Spleen (tissue), 7 donors: Measurements from ENCODE around the gene UTP25.

Experiments
- CTCF ChIP-seq, 11 experiments: fragments of 200-600 bp in 7 of 11; fragments of 450-650 bp in 4 of 11; sonication (generic) in 4 of 11; IDR thresholded peaks in 8 of 11; conservative IDR thresholded peaks in 3 of 11; 1 replicate in 7 of 11; 2 replicates in 4 of 11; pipeline versions ENCODE4 v1.4.0 to v1.8.0; 2016 to 2021; ENCODE audit warnings: antibody characterized with exemption in 11 of 11, inconsistent platforms in 4 of 11, mild to moderate bottlenecking in 1 of 11
- POLR2AphosphoS5 ChIP-seq, 3 donors: sonication (generic); formaldehyde crosslinking; IDR thresholded peaks; one replicate each; pipeline ENCODE4 v1.5.1; 2017; ENCODE audit warnings: antibody characterized with exemption in 3 of 3
- donor health status: DM: no; HTN: no; CAD: no; lungs with moderate emphysema.
- donor health status: DM: no; HTN: no; CAD: no.
- donor health status: DM: no; HTN: no; CAD: no.

DNA sequence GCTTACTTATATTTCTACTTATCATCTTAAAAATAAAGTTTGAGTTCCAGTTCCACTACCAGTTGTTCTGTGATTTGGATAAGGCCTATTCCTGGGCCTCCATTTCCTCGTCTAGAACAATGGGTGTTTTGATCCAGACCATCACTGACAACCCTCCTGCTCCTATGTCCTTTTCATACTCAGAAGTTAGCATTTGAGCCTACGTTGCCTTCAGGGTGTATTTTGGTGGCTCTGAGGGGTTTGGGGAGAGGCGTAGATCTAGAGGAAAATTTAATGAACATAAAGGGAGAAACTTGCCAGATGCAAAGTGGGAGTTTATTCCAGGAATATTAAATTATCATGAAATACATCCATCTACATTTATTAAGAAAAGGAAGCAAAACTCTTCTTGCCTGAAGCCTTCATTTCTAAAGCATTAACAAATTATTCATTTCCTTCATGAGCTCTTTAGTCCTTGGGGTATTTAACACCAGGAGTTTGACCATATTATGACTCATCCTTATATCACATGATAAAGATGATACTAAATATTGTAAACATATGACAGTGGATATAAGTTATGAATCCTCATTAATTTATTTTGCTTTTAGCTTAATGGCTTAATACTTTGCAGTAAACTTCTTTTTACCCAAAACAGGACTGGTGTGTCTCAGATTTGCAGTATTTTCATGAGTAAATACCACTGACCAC lies 63.0 kb downstream of the UTP25 start:
- no peak for TF ChIP-seq CTCF (IDR thresholded peaks at IDR 0.05 in 8 of 11, conservative IDR thresholded peaks at IDR 0.05 in 3 of 11)
- no peak for TF ChIP-seq POLR2AphosphoS5 (IDR thresholded peaks at IDR 0.05)
